ENCODE data around the gene OR3A3.
"Not testable (repeated sequence)": the region's sequence is repeated elsewhere in the genome, so short reads cannot be mapped to it uniquely, and the experiment has no call there.

DNA sequence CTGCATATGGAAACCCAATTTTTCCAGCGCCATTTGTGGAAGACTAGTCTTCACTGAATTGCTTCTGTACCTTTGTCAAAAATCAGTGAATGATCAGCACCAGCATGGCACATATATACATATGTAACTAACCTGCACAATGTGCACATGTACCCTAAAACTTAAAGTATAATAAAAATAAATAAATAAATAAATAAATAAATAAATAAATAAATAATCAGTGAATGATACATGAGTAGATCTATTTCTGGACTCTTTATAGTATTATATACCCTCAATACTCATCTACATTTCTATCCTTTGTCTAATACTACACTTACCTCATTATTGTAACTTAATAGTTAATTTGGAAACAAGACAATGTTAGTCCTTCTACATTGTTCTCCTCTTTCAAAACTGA, 7.3 kb upstream of the OR3A3 start:
- not testable (repeated sequence) for TF ChIP-seq ZNF565 (CRISPR knock-in tag; conservative IDR thresholded peaks at IDR 0.05; ENCODE audit: low read depth); ZFP30 (CRISPR knock-in tag; IDR thresholded peaks at IDR 0.05); ZNF8 (CRISPR knock-in tag; IDR thresholded peaks at IDR 0.05); ARNTL (CRISPR knock-in tag; IDR thresholded peaks at IDR 0.05; ENCODE audit: borderline replicate concordance, low read depth); OSR1 (CRISPR knock-in tag; IDR thresholded peaks at IDR 0.05)
- TF ChIP-seq, protein P1, sequence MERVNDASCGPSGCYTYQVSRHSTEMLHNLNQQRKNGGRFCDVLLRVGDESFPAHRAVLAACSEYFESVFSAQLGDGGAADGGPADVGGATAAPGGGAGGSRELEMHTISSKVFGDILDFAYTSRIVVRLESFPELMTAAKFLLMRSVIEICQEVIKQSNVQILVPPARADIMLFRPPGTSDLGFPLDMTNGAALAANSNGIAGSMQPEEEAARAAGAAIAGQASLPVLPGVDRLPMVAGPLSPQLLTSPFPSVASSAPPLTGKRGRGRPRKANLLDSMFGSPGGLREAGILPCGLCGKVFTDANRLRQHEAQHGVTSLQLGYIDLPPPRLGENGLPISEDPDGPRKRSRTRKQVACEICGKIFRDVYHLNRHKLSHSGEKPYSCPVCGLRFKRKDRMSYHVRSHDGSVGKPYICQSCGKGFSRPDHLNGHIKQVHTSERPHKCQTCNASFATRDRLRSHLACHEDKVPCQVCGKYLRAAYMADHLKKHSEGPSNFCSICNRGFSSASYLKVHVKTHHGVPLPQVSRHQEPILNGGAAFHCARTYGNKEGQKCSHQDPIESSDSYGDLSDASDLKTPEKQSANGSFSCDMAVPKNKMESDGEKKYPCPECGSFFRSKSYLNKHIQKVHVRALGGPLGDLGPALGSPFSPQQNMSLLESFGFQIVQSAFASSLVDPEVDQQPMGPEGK (CRISPR knock-in tag; IDR thresholded peaks at IDR 0.05; ENCODE audit: borderline replicate concordance) = not testable (repeated sequence)
- TF ChIP-seq, protein P2, sequence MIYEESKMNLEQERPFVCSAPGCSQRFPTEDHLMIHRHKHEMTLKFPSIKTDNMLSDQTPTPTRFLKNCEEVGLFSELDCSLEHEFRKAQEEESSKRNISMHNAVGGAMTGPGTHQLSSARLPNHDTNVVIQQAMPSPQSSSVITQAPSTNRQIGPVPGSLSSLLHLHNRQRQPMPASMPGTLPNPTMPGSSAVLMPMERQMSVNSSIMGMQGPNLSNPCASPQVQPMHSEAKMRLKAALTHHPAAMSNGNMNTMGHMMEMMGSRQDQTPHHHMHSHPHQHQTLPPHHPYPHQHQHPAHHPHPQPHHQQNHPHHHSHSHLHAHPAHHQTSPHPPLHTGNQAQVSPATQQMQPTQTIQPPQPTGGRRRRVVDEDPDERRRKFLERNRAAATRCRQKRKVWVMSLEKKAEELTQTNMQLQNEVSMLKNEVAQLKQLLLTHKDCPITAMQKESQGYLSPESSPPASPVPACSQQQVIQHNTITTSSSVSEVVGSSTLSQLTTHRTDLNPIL (CRISPR knock-in tag; IDR thresholded peaks at IDR 0.05; ENCODE audit: low read depth) = not testable (repeated sequence)
